Nephron (organoid): ENCODE results near the gene CCDC33.

Source experiments
- H3K27ac Mint-ChIP-seq, 3 experiments: 2 replicates each; pipeline ENCODE4 v1.8.0; 2020; ENCODE audit warnings: mixed read lengths in 3 of 3, mild to moderate bottlenecking in 2 of 3, moderate library complexity in 1 of 3
- H3K27me3 Mint-ChIP-seq: 2 replicates; pipeline ENCODE4 v1.8.0; 2021; ENCODE audit warnings: low read depth, mild to moderate bottlenecking, moderate library complexity, mixed read lengths
- H3K36me3 Mint-ChIP-seq: 2 replicates; pipeline ENCODE4 v1.8.0; 2020; ENCODE audit warnings: low read depth, mixed read lengths
- H3K4me1 Mint-ChIP-seq: 2 replicates; pipeline ENCODE4 v1.8.0; 2020; ENCODE audit warnings: mixed read lengths
- H3K4me3 Mint-ChIP-seq, 3 experiments: 2 replicates each; pipeline ENCODE4 v1.8.0; 2020; ENCODE audit warnings: mild to moderate bottlenecking in 3 of 3, mixed read lengths in 3 of 3, moderate library complexity in 2 of 3
- H3K9me3 Mint-ChIP-seq: 2 replicates; pipeline ENCODE4 v1.8.0; 2020; ENCODE audit warnings: mixed read lengths
- TF ChIP-seq, protein P1 (sequence below), 3 experiments: fragments of 200-600 bp; sonication (generic); IDR thresholded peaks; one replicate each; pipeline ENCODE4 v1.5.0; 2021; ENCODE audit warnings: antibody characterized with exemption in 3 of 3; ENCODE audit not compliant: unreplicated experiment in 3 of 3

Gene CCDC33

DNA sequence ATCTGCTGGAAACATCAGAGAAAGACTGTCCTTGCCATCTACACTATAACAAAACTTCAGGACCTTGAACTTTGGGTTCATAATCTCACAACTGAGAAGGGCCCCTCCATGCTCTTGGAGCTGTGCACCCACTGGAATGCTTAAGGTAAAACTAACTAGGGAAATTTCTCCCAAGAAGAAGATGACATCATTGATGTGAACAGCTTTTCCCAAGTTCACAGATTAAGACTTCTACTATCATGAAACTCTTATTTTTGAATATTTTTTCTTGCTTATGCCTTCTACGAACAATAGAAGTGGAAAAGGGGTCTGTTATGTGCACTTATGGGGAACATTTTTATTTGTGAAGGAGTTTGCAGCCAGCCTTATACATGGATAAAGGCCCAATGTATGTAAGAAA, 126.4 kb downstream of the CCDC33 start:
- H3K27me3 Mint-ChIP-seq: peaks cover 28% of the 10 kb centered on the region
- H3K9me3 Mint-ChIP-seq: no peaks in the 10 kb centered on the region
- no peaks in the 10 kb centered on the region for H3K36me3 Mint-ChIP-seq
- H3K4me1 Mint-ChIP-seq: no peaks in the 10 kb centered on the region
- TF ChIP-seq, protein P1, sequence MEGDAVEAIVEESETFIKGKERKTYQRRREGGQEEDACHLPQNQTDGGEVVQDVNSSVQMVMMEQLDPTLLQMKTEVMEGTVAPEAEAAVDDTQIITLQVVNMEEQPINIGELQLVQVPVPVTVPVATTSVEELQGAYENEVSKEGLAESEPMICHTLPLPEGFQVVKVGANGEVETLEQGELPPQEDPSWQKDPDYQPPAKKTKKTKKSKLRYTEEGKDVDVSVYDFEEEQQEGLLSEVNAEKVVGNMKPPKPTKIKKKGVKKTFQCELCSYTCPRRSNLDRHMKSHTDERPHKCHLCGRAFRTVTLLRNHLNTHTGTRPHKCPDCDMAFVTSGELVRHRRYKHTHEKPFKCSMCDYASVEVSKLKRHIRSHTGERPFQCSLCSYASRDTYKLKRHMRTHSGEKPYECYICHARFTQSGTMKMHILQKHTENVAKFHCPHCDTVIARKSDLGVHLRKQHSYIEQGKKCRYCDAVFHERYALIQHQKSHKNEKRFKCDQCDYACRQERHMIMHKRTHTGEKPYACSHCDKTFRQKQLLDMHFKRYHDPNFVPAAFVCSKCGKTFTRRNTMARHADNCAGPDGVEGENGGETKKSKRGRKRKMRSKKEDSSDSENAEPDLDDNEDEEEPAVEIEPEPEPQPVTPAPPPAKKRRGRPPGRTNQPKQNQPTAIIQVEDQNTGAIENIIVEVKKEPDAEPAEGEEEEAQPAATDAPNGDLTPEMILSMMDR (IDR thresholded peaks at IDR 0.05; ENCODE audit: unreplicated experiment in 3 of 3): no peak
- H3K4me3 Mint-ChIP-seq: no peak overlapping the region
- no peak overlapping the region for H3K27ac Mint-ChIP-seq

DNA sequence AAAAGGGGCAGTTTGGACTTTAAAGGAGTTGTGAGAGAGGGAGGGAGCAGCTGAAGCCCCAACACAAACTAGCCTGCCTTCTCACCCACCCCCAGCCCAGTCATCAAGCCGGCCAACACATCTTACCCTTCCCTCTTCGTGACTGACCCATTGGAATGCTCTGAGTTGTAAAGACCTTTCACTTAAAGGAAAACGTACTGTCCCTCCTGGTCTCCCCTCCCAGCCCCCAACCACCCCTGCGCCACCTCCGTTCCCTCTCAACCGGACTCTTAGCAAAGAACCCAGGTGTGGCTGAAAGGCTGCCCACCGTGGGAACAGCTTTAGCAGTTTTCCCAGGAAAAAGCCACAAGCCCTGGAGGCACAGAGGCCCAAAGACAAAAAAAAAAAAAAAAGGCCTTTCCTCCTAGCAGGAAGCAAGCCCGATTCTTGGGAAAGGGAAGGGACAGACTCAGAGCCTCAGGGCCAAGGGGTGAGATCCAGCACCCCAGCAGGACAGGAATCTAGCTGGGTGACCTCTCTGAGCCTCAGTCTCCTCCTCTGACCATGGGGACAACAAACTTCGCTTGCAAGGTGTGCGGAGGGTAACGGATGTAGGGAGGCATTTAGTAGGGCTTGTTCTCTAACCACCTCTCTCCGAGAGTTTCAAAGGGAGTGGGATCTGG, 128.9 kb downstream of the CCDC33 start:
- H3K27ac Mint-ChIP-seq: peak overlapping the region; percentile 13 to 84 (median 80)
- no peaks in the 10 kb centered on the region for H3K9me3 Mint-ChIP-seq
- peak overlapping the region; percentile 78 to 86 (median 86) for H3K4me3 Mint-ChIP-seq
- peaks cover 28% of the 10 kb centered on the region for H3K27me3 Mint-ChIP-seq
- TF ChIP-seq, protein P1 (IDR thresholded peaks at IDR 0.05; ENCODE audit: unreplicated experiment in 3 of 3): no peak
- H3K4me1 Mint-ChIP-seq: no peaks in the 10 kb centered on the region
- H3K36me3 Mint-ChIP-seq: no peaks in the 10 kb centered on the region

DNA sequence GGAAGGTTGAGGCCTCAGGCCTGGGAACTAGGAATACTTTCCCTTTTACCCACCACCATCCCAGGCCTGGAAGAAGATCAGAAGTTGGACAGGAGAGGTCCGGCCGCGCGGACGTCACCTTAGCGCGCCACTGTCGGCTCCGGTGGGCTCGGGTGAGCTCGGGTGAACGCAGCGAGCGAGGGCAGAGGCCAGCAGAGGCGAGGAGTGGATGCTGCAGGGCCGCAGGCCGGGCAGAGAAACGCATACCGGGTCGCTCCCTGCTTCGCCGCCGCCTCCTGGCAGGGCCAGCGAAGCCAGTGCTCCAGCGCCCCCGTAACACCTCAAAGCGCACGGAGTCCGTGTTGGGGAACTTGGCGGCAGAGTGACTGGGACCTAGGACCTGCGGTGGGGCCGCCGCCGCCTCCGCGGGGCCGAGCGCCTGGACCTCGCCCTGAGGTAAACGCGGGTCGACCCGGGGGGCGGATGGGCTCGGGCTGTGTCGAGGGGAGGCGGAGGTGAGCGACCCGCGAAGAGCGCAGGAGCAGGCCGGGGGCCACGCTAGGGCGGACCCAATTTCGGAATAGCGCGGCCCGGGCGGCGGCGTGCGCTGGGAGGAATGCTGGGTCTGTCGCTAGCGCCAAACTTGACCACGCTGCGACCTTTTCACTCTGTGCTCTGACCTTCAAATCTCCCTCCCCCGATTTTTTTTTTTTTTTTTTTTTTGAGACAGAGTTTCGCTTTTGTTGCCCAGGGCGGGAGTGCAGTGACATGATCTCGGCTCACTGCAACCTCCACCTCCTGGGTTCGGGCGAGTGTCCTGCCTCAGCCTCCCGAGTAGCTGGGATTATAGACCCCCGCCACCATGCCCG, 129.7 kb downstream of the CCDC33 start:
- no peaks in the 10 kb centered on the region for H3K4me1 Mint-ChIP-seq
- H3K27ac Mint-ChIP-seq: peak overlapping the region; percentile 13 to 84 (median 80)
- H3K4me3 Mint-ChIP-seq: peak overlapping the region; percentile 78 to 86 (median 86)
- H3K9me3 Mint-ChIP-seq: no peaks in the 10 kb centered on the region
- TF ChIP-seq, protein P1 (IDR thresholded peaks at IDR 0.05; ENCODE audit: unreplicated experiment in 3 of 3): no peak
- no peaks in the 10 kb centered on the region for H3K36me3 Mint-ChIP-seq
- H3K27me3 Mint-ChIP-seq: peaks cover 28% of the 10 kb centered on the region

DNA sequence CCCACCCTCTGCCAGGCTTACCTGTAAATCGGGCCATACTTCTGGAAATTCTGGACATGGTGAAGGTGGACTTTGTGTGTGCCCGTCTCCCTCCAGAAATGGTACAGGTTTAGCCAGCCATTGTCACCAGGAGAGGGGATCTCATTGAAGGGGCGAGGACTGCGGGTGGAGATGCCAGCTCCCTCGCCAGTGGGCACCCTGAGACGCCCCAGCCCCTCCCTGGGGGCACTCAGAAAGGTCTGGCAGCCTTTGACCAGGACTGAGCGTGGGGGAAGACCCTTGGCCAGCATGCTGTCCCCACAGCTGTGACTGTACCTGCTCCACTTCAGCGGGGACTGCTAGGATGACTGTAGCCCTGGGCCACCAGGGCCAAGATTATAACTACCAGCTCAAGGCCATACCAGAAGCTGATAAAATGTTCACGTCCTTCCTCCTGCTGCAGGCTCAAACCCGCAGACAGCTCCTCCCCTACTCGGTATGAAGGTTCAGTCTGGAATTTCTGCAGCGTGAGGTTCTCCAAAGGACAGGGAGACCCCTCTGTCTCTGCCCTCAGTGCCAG, 131.2 kb downstream of the CCDC33 start, which contains the start of gene CYP11A1:
Gene CYP11A1 (minus strand): TSS at position 351 of the 559 bp plus-strand sequence. CDS start 61 bp downstream, at position 290.
- H3K27ac Mint-ChIP-seq: no peak within 1 kb of the TSS
- no peaks in the 10 kb centered on the region for H3K9me3 Mint-ChIP-seq
- H3K27me3 Mint-ChIP-seq: peaks cover 35% of the 10 kb centered on the region
- H3K36me3 Mint-ChIP-seq: no peaks in the 10 kb centered on the region
- TF ChIP-seq, protein P1 (IDR thresholded peaks at IDR 0.05; ENCODE audit: unreplicated experiment in 3 of 3): no peak
- H3K4me1 Mint-ChIP-seq: no peaks in the 10 kb centered on the region
- peak within 1 kb of the TSS; percentile 42 to 68 (median 64) for H3K4me3 Mint-ChIP-seq

DNA sequence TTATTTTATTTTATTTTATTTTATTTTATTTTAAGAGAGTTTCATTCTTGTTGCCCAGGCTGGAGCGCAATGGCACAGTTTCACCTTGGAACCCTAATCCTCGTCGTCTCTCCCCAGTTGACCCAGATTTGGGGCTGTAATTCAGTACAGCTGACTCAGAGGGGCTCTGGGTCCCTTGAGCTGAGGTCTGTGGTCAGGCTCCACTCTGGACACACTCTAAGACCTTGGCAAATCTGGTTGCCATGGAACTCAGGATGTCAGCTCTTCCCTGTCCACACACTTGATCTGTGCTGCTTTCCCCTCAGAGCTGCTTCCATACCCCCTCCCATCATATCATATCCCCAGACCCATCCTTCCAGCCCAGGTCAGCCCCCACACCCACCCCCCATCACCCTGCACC, 132.0 kb downstream of the CCDC33 start:
- TF ChIP-seq, protein P1 (IDR thresholded peaks at IDR 0.05; ENCODE audit: unreplicated experiment in 3 of 3): no peak
- H3K27ac Mint-ChIP-seq: no peak overlapping the region
- no peaks in the 10 kb centered on the region for H3K36me3 Mint-ChIP-seq
- no peaks in the 10 kb centered on the region for H3K9me3 Mint-ChIP-seq
- peaks cover 41% of the 10 kb centered on the region for H3K27me3 Mint-ChIP-seq
- no peaks in the 10 kb centered on the region for H3K4me1 Mint-ChIP-seq
- H3K4me3 Mint-ChIP-seq: peak overlapping the region in 1 of 3 experiments; percentile 43
